ENCODE measurements around the gene PCNX4.

PCNX4 gene

GRCh38 chr14:60184146-60184904, 92.6 kb downstream of the PCNX4 start:
- no peaks in the 10 kb centered on the region for H3K36me3 ChIP-seq (ENCODE audit: control insufficient read depth, insufficient read depth, low read length)
- H3K27me3 ChIP-seq (replicated peaks; ENCODE audit: control insufficient read depth, insufficient read depth, low read length, poor library complexity, severe bottlenecking): no peaks in the 10 kb centered on the region
- no peaks in the 10 kb centered on the region for H3K9me3 ChIP-seq (ENCODE audit: control insufficient read depth, low read length)
- H3K4me1 ChIP-seq (ENCODE audit: control insufficient read depth, insufficient read depth, low read length, poor library complexity, severe bottlenecking): peaks cover 4% of the 10 kb centered on the region
- peak overlapping the region; percentile 48 for H3K4me3 ChIP-seq (ENCODE audit: insufficient read depth, low read depth, low read length, poor library complexity, severe bottlenecking)
- peak in 1 of 3 donors; percentile 18 for DNase-seq
- H3K27ac ChIP-seq (ENCODE audit: insufficient read depth, low read length, poor library complexity, severe bottlenecking): peak overlapping the region; percentile 66

- H3K27me3 ChIP-seq (replicated peaks; ENCODE audit: control insufficient read depth, insufficient read depth, low read length, poor library complexity, severe bottlenecking): no peaks in the 10 kb centered on the region
- no peak overlapping the region for H3K4me3 ChIP-seq (ENCODE audit: insufficient read depth, low read depth, low read length, poor library complexity, severe bottlenecking)
- H3K4me1 ChIP-seq (ENCODE audit: control insufficient read depth, insufficient read depth, low read length, poor library complexity, severe bottlenecking): peaks cover 4% of the 10 kb centered on the region
- H3K36me3 ChIP-seq (ENCODE audit: control insufficient read depth, insufficient read depth, low read length): no peaks in the 10 kb centered on the region
- no peak overlapping the region for H3K27ac ChIP-seq (ENCODE audit: insufficient read depth, low read length, poor library complexity, severe bottlenecking)
- no peak for DNase-seq
- no peaks in the 10 kb centered on the region for H3K9me3 ChIP-seq (ENCODE audit: control insufficient read depth, low read length)
Measured at GRCh38 chr14:60184905-60185555, 93.3 kb downstream of the PCNX4 start.

- H3K4me1 ChIP-seq (ENCODE audit: control insufficient read depth, insufficient read depth, low read length, poor library complexity, severe bottlenecking): peaks cover 4% of the 10 kb centered on the region
- no peak overlapping the region for H3K4me3 ChIP-seq (ENCODE audit: insufficient read depth, low read depth, low read length, poor library complexity, severe bottlenecking)
- H3K27ac ChIP-seq (ENCODE audit: insufficient read depth, low read length, poor library complexity, severe bottlenecking): no peak overlapping the region
- H3K27me3 ChIP-seq (replicated peaks; ENCODE audit: control insufficient read depth, insufficient read depth, low read length, poor library complexity, severe bottlenecking): no peaks in the 10 kb centered on the region
- no peak for DNase-seq
- H3K36me3 ChIP-seq (ENCODE audit: control insufficient read depth, insufficient read depth, low read length): no peaks in the 10 kb centered on the region
- H3K9me3 ChIP-seq (ENCODE audit: control insufficient read depth, low read length): no peaks in the 10 kb centered on the region
Measured at GRCh38 chr14:60188115-60188514, 96.4 kb downstream of the PCNX4 start.

GRCh38 chr14:60188696-60189095, 97.0 kb downstream of the PCNX4 start:
- H3K27me3 ChIP-seq (replicated peaks; ENCODE audit: control insufficient read depth, insufficient read depth, low read length, poor library complexity, severe bottlenecking): no peaks in the 10 kb centered on the region
- peaks cover 2% of the 10 kb centered on the region for H3K4me1 ChIP-seq (ENCODE audit: control insufficient read depth, insufficient read depth, low read length, poor library complexity, severe bottlenecking)
- no peaks in the 10 kb centered on the region for H3K36me3 ChIP-seq (ENCODE audit: control insufficient read depth, insufficient read depth, low read length)
- H3K27ac ChIP-seq (ENCODE audit: insufficient read depth, low read length, poor library complexity, severe bottlenecking): no peak overlapping the region
- H3K9me3 ChIP-seq (ENCODE audit: control insufficient read depth, low read length): no peaks in the 10 kb centered on the region
- no peak overlapping the region for H3K4me3 ChIP-seq (ENCODE audit: insufficient read depth, low read depth, low read length, poor library complexity, severe bottlenecking)
- no peak for DNase-seq

- H3K4me3 ChIP-seq (ENCODE audit: insufficient read depth, low read depth, low read length, poor library complexity, severe bottlenecking): no peak overlapping the region
- H3K27ac ChIP-seq (ENCODE audit: insufficient read depth, low read length, poor library complexity, severe bottlenecking): no peak overlapping the region
- no peaks in the 10 kb centered on the region for H3K4me1 ChIP-seq (ENCODE audit: control insufficient read depth, insufficient read depth, low read length, poor library complexity, severe bottlenecking)
- H3K36me3 ChIP-seq (ENCODE audit: control insufficient read depth, insufficient read depth, low read length): no peaks in the 10 kb centered on the region
- H3K9me3 ChIP-seq (ENCODE audit: control insufficient read depth, low read length): no peaks in the 10 kb centered on the region
- DNase-seq: no peak
- no peaks in the 10 kb centered on the region for H3K27me3 ChIP-seq (replicated peaks; ENCODE audit: control insufficient read depth, insufficient read depth, low read length, poor library complexity, severe bottlenecking)
Measured at GRCh38 chr14:60189923-60190840, 98.5 kb downstream of the PCNX4 start.

GRCh38 chr14:60195179-60195810, 103.6 kb downstream of the PCNX4 start:
- DNase-seq: no peak
- Histone ChIP-seq H3K4me1 (ENCODE audit: control insufficient read depth, insufficient read depth, low read length, poor library complexity, severe bottlenecking) (no peaks in the 10 kb centered on the region), H3K27ac (ENCODE audit: insufficient read depth, low read length, poor library complexity, severe bottlenecking) (no peak overlapping the region), H3K36me3 (ENCODE audit: control insufficient read depth, insufficient read depth, low read length) (no peaks in the 10 kb centered on the region), H3K4me3 (ENCODE audit: insufficient read depth, low read depth, low read length, poor library complexity, severe bottlenecking) (no peak overlapping the region), H3K9me3 (ENCODE audit: control insufficient read depth, low read length) (peaks cover 5% of the 10 kb centered on the region), H3K27me3 (replicated peaks; ENCODE audit: control insufficient read depth, insufficient read depth, low read length, poor library complexity, severe bottlenecking) (no peaks in the 10 kb centered on the region)

GRCh38 chr14:60196291-60196690, 104.6 kb downstream of the PCNX4 start:
- Histone ChIP-seq H3K27ac (ENCODE audit: insufficient read depth, low read length, poor library complexity, severe bottlenecking) (no peak overlapping the region), H3K9me3 (ENCODE audit: control insufficient read depth, low read length) (peaks cover 5% of the 10 kb centered on the region), H3K36me3 (ENCODE audit: control insufficient read depth, insufficient read depth, low read length) (no peaks in the 10 kb centered on the region), H3K27me3 (replicated peaks; ENCODE audit: control insufficient read depth, insufficient read depth, low read length, poor library complexity, severe bottlenecking) (no peaks in the 10 kb centered on the region), H3K4me1 (ENCODE audit: control insufficient read depth, insufficient read depth, low read length, poor library complexity, severe bottlenecking) (no peaks in the 10 kb centered on the region), H3K4me3 (ENCODE audit: insufficient read depth, low read depth, low read length, poor library complexity, severe bottlenecking) (no peak overlapping the region)
- no peak for DNase-seq

- no peaks in the 10 kb centered on the region for H3K4me1 ChIP-seq (ENCODE audit: control insufficient read depth, insufficient read depth, low read length, poor library complexity, severe bottlenecking)
- no peak overlapping the region for H3K4me3 ChIP-seq (ENCODE audit: insufficient read depth, low read depth, low read length, poor library complexity, severe bottlenecking)
- DNase-seq: no peak
- no peaks in the 10 kb centered on the region for H3K27me3 ChIP-seq (replicated peaks; ENCODE audit: control insufficient read depth, insufficient read depth, low read length, poor library complexity, severe bottlenecking)
- H3K27ac ChIP-seq (ENCODE audit: insufficient read depth, low read length, poor library complexity, severe bottlenecking): no peak overlapping the region
- peaks cover 5% of the 10 kb centered on the region for H3K9me3 ChIP-seq (ENCODE audit: control insufficient read depth, low read length)
- H3K36me3 ChIP-seq (ENCODE audit: control insufficient read depth, insufficient read depth, low read length): no peaks in the 10 kb centered on the region
Measured at GRCh38 chr14:60197629-60198303, 106.0 kb downstream of the PCNX4 start.

- H3K27me3 ChIP-seq (replicated peaks; ENCODE audit: control insufficient read depth, insufficient read depth, low read length, poor library complexity, severe bottlenecking): no peaks in the 10 kb centered on the region
- H3K36me3 ChIP-seq (ENCODE audit: control insufficient read depth, insufficient read depth, low read length): no peaks in the 10 kb centered on the region
- no peaks in the 10 kb centered on the region for H3K4me1 ChIP-seq (ENCODE audit: control insufficient read depth, insufficient read depth, low read length, poor library complexity, severe bottlenecking)
- no peak for DNase-seq
- no peak overlapping the region for H3K27ac ChIP-seq (ENCODE audit: insufficient read depth, low read length, poor library complexity, severe bottlenecking)
- no peak overlapping the region for H3K4me3 ChIP-seq (ENCODE audit: insufficient read depth, low read depth, low read length, poor library complexity, severe bottlenecking)
- H3K9me3 ChIP-seq (ENCODE audit: control insufficient read depth, low read length): peaks cover 5% of the 10 kb centered on the region
Measured at GRCh38 chr14:60199321-60199720, 107.6 kb downstream of the PCNX4 start.
